ENCODE measurements around the gene STAM2. TPM values are rescaled to one million over a fixed set of nuclear protein-coding genes. Genes with fewer than 3 reads are reported as not detected.
"Not testable (repeated sequence)": the region's sequence is repeated elsewhere in the genome, so short reads cannot be mapped to it uniquely, and the experiment has no call there.

STAM2 gene
- total RNA-seq, 1 donor from 2014 or later, result 16.0 TPM

DNA sequence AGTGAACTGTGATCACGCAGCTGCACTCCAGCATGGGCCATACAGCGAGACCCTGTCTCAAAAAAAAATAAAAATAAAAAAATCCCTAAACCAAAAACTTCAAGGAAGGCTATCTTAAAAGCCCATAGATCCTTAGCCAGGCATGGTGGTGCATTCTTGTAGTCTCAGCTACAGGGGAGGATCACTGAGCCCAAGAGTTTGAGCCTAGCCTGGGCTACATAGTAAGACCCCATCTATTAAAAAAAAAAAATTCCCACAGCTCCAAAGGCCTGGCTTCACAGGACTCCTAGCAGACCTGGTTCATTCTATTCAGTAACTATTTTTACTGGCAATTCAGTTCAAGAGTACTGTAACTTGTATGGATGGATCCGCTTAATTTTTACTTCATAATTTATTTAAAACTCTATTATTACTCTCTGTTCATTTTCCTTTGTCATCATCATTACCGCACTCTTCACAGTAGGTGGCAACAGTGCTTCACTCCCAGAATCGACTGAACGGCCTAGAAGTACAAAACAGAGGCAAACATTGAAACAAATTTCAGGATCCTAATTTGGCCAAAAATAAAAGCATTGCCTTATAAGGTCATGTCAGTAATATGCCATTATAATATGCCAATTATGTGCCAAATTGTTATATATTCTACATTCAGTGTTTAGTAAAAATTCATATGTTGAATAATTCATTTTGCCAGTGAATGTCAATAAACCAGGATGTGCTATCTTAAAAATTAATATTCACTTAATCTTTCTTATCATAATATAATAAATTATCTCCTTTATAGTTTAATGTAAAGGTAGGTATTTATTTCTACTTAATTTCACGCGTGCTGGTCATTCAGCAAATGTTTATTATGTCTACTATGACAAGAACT, 14.3 kb upstream of the STAM2 start:
- H3K4me3 Mint-ChIP-seq, result no peak overlapping the region
- no peak overlapping the region for H3K27ac Mint-ChIP-seq (ENCODE audit: unreplicated experiment)
- H3K27me3 Mint-ChIP-seq (ENCODE audit: low read depth), result no peaks in the 10 kb centered on the region
- H3K9me3 Mint-ChIP-seq, result no peaks in the 10 kb centered on the region
- TF ChIP-seq, protein P1, sequence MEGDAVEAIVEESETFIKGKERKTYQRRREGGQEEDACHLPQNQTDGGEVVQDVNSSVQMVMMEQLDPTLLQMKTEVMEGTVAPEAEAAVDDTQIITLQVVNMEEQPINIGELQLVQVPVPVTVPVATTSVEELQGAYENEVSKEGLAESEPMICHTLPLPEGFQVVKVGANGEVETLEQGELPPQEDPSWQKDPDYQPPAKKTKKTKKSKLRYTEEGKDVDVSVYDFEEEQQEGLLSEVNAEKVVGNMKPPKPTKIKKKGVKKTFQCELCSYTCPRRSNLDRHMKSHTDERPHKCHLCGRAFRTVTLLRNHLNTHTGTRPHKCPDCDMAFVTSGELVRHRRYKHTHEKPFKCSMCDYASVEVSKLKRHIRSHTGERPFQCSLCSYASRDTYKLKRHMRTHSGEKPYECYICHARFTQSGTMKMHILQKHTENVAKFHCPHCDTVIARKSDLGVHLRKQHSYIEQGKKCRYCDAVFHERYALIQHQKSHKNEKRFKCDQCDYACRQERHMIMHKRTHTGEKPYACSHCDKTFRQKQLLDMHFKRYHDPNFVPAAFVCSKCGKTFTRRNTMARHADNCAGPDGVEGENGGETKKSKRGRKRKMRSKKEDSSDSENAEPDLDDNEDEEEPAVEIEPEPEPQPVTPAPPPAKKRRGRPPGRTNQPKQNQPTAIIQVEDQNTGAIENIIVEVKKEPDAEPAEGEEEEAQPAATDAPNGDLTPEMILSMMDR (conservative IDR thresholded peaks at IDR 0.05), result peak; percentile 86
- peaks cover 2% of the 10 kb centered on the region for H3K36me3 Mint-ChIP-seq (ENCODE audit: low read depth)
- peak; percentile 22 for DNase-seq (ENCODE audit: low read depth, low spot score)
- H3K4me1 Mint-ChIP-seq, result peaks cover 3% of the 10 kb centered on the region

GRCh38 chr2:152186808-152187207, 11.2 kb upstream of the STAM2 start:
- H3K4me3 Mint-ChIP-seq; H3K9me3 Mint-ChIP-seq; DNase-seq (ENCODE audit: low read depth, low spot score); H3K4me1 Mint-ChIP-seq; H3K27ac Mint-ChIP-seq (ENCODE audit: unreplicated experiment); H3K36me3 Mint-ChIP-seq (ENCODE audit: low read depth): not testable (repeated sequence)
- H3K27me3 Mint-ChIP-seq (ENCODE audit: low read depth), result peaks cover 11% of the 10 kb centered on the region

- Mint-ChIP-seq H3K4me1 (peaks cover 4% of the 10 kb centered on the region), H3K27ac (ENCODE audit: unreplicated experiment) (no peak overlapping the region), H3K27me3 (ENCODE audit: low read depth) (peaks cover 12% of the 10 kb centered on the region), H3K9me3 (no peaks in the 10 kb centered on the region), H3K36me3 (ENCODE audit: low read depth) (peaks cover 3% of the 10 kb centered on the region), H3K4me3 (no peak overlapping the region)
- DNase-seq (ENCODE audit: low read depth, low spot score), result no peak
- TF ChIP-seq, protein P1 (conservative IDR thresholded peaks at IDR 0.05), result no peak
These were observed 10.7 kb upstream of the STAM2 start for GRCh38 chr2:152186262-152186661.

DNA sequence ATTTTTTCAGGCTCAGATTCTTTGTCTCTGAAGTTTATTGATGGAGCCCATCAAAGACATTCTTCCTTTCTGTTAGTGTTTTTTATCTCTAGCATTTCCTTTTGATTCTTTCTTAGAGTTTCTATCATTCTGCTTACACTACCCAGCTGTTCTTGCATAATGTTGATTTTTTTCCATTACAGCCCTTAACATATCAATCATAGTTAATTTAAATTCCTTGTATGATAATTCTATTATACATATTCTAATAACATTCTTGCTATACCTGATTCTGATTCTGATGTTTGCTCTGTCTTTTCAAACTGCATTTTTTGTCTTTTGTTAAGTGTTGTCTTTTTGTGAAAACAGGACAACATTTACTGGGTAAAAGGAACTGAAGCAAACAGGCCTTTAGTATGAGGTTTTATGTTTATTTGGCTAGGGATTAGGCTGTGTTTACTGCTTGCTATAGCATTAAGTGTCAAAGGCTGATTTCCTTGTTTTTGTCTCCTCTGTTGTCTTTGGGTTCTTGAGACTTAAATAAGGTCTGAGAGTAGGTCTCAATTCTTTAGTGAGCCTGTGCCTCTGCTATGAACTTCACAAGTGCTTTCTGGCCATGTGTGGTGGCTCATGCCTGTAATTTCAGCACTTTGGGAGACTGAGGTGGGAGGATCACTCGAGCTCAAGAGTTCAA, 8.0 kb upstream of the STAM2 start:
- Mint-ChIP-seq H3K4me1 (peaks cover 4% of the 10 kb centered on the region), H3K27me3 (ENCODE audit: low read depth) (peaks cover 21% of the 10 kb centered on the region), H3K4me3 (no peak overlapping the region), H3K27ac (ENCODE audit: unreplicated experiment) (no peak overlapping the region), H3K36me3 (ENCODE audit: low read depth) (peaks cover 3% of the 10 kb centered on the region), H3K9me3 (no peaks in the 10 kb centered on the region)
- DNase-seq (ENCODE audit: low read depth, low spot score), result no peak
- TF ChIP-seq, protein P1 (conservative IDR thresholded peaks at IDR 0.05), result no peak

DNA sequence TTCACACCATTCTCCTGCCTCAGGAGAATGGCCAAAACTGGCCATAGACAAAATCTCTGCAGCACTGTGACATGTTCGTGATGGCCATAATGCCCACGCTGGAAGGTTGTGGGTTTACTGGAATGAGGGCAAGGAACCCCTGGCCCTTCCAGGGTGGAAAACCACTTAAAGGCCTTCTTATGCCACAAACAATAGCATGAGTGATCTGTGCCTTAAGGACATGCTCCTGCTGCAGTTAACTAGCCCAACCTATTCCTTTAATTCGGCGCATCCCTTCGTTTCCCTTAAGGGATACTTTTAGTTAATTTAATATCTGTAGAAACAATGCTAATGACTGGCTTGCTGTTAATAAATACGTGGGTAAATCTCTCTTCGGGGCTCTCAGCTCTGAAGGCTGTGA, 2.1 kb upstream of the STAM2 start:
- H3K27ac Mint-ChIP-seq (ENCODE audit: unreplicated experiment), result not testable (repeated sequence)

GRCh38 chr2:152176113-152176714, 651 bp upstream of the STAM2 start:
- TF ChIP-seq, protein P1 (conservative IDR thresholded peaks at IDR 0.05), result no peak
- Mint-ChIP-seq H3K4me3 (peak overlapping the region; percentile 99), H3K4me1 (peaks cover 23% of the 10 kb centered on the region), H3K27ac (ENCODE audit: unreplicated experiment) (peak overlapping the region; percentile 100), H3K36me3 (ENCODE audit: low read depth) (peaks cover 2% of the 10 kb centered on the region), H3K27me3 (ENCODE audit: low read depth) (peaks cover 10% of the 10 kb centered on the region), H3K9me3 (no peaks in the 10 kb centered on the region)
- DNase-seq (ENCODE audit: low read depth, low spot score), result no peak

More for the DNA sequence above, 2.1 kb upstream of the STAM2 start:
- H3K36me3 Mint-ChIP-seq (ENCODE audit: low read depth); H3K9me3 Mint-ChIP-seq; DNase-seq (ENCODE audit: low read depth, low spot score): not testable (repeated sequence)
- Mint-ChIP-seq H3K4me1 (peaks cover 19% of the 10 kb centered on the region), H3K27me3 (ENCODE audit: low read depth) (peaks cover 14% of the 10 kb centered on the region), H3K4me3 (peak overlapping the region; percentile 75)

Data from neural crest cell (in vitro differentiated cells).